Nephron progenitor cell (in vitro differentiated cells): ENCODE results near the gene FSIP1.

Experiments
- DNase-seq: peaks from one replicate; pipeline ENCODE4 v3.0.0; 2021
- H3K27ac Mint-ChIP-seq: 2 replicates; pipeline ENCODE4 v1.8.0; 2021; ENCODE audit warnings: mild to moderate bottlenecking, moderate library complexity, mixed read lengths
- H3K27me3 Mint-ChIP-seq: 2 replicates; pipeline ENCODE4 v1.8.0; 2021; ENCODE audit warnings: mild to moderate bottlenecking, low read depth, mixed read lengths; ENCODE audit not compliant: poor library complexity
- H3K36me3 Mint-ChIP-seq: 2 replicates; pipeline ENCODE4 v1.8.0; 2021; ENCODE audit warnings: low read depth, mixed read lengths
- H3K4me1 Mint-ChIP-seq: 2 replicates; pipeline ENCODE4 v1.8.0; 2021; ENCODE audit warnings: mixed read lengths
- H3K4me3 Mint-ChIP-seq: 2 replicates; pipeline ENCODE4 v1.8.0; 2021; ENCODE audit warnings: mild to moderate bottlenecking, moderate library complexity, mixed read lengths
- H3K9me3 Mint-ChIP-seq: 2 replicates; pipeline ENCODE4 v1.8.0; 2021; ENCODE audit warnings: mild to moderate bottlenecking, moderate library complexity, mixed read lengths
- CTCF ChIP-seq: fragments of 200-600 bp; sonication (generic); IDR thresholded peaks from 2 replicates; pipeline ENCODE4 v1.5.0; 2021; ENCODE audit warnings: antibody characterized with exemption

FSIP1 gene

GRCh38 chr15:39587731-39588530, 194.7 kb downstream of the FSIP1 start:
- Mint-ChIP-seq H3K27ac (no peak overlapping the region), H3K9me3 (no peaks in the 10 kb centered on the region), H3K27me3 (no peaks in the 10 kb centered on the region), H3K36me3 (peaks cover 65% of the 10 kb centered on the region), H3K4me1 (peaks cover 22% of the 10 kb centered on the region), H3K4me3 (no peak overlapping the region)
- no peak for DNase-seq
- TF ChIP-seq CTCF: no peak

- Mint-ChIP-seq H3K4me1 (peaks cover 26% of the 10 kb centered on the region), H3K36me3 (peaks cover 59% of the 10 kb centered on the region), H3K27ac (no peak overlapping the region), H3K4me3 (no peak overlapping the region), H3K9me3 (no peaks in the 10 kb centered on the region), H3K27me3 (no peaks in the 10 kb centered on the region)
- no peak for TF ChIP-seq CTCF
- DNase-seq: no peak
Measured at GRCh38 chr15:39587096-39587721, 195.4 kb downstream of the FSIP1 start.

GRCh38 chr15:39586387-39587095, 196.1 kb downstream of the FSIP1 start:
- no peaks in the 10 kb centered on the region for H3K9me3 Mint-ChIP-seq
- H3K36me3 Mint-ChIP-seq: peaks cover 54% of the 10 kb centered on the region
- H3K4me1 Mint-ChIP-seq: peaks cover 32% of the 10 kb centered on the region
- H3K27ac Mint-ChIP-seq: no peak overlapping the region
- no peak for TF ChIP-seq CTCF
- no peaks in the 10 kb centered on the region for H3K27me3 Mint-ChIP-seq
- DNase-seq: no peak
- H3K4me3 Mint-ChIP-seq: no peak overlapping the region

- Mint-ChIP-seq H3K9me3 (no peaks in the 10 kb centered on the region), H3K36me3 (peaks cover 48% of the 10 kb centered on the region), H3K27me3 (peaks cover 4% of the 10 kb centered on the region), H3K4me3 (no peak overlapping the region), H3K27ac (no peak overlapping the region), H3K4me1 (peaks cover 38% of the 10 kb centered on the region)
- no peak for TF ChIP-seq CTCF
- no peak for DNase-seq
Measured at GRCh38 chr15:39585871-39586301, 196.8 kb downstream of the FSIP1 start.

- no peak overlapping the region for H3K27ac Mint-ChIP-seq
- peaks cover 4% of the 10 kb centered on the region for H3K27me3 Mint-ChIP-seq
- peaks cover 44% of the 10 kb centered on the region for H3K36me3 Mint-ChIP-seq
- TF ChIP-seq CTCF: no peak
- no peaks in the 10 kb centered on the region for H3K9me3 Mint-ChIP-seq
- no peak overlapping the region for H3K4me3 Mint-ChIP-seq
- no peak for DNase-seq
- peaks cover 38% of the 10 kb centered on the region for H3K4me1 Mint-ChIP-seq
Measured at GRCh38 chr15:39585389-39585841, 197.2 kb downstream of the FSIP1 start.
